H9 (cell line): ENCODE data around the gene RAPSN. TPM values are rescaled to one million over a fixed set of nuclear protein-coding genes. Genes with fewer than 3 reads are reported as not detected.

Experiments
- DNase-seq: peaks from one replicate; pipeline ENCODE4 v3.0.0-alpha.2; 2017
- H2AFZ ChIP-seq: one replicate; pipeline ENCODE4 v1.6.1; 2013; ENCODE audit warnings: mild to moderate bottlenecking, low read length, control low read depth, moderate library complexity
- H2AK5ac ChIP-seq: 2 replicates; pipeline ENCODE4 v1.6.1; 2013; ENCODE audit warnings: low read length, control low read depth, mixed read lengths; ENCODE audit not compliant: insufficient read length
- H2BK120ac ChIP-seq: one replicate; pipeline ENCODE4 v1.6.1; 2013; ENCODE audit warnings: low read depth, mild to moderate bottlenecking, low read length, control low read depth, inconsistent platforms; ENCODE audit not compliant: poor library complexity, severe bottlenecking
- H2BK12ac ChIP-seq: 2 replicates; pipeline ENCODE4 v1.6.1; 2013; ENCODE audit warnings: low read length, control low read depth, mixed read lengths, low read depth; ENCODE audit not compliant: insufficient read length
- H2BK15ac ChIP-seq: 2 replicates; pipeline ENCODE4 v1.6.1; 2013; ENCODE audit warnings: low read depth, low read length, control low read depth
- H2BK20ac ChIP-seq: one replicate; pipeline ENCODE4 v1.6.1; 2013; ENCODE audit warnings: low read depth, mild to moderate bottlenecking, low read length, control low read depth, inconsistent platforms; ENCODE audit not compliant: poor library complexity, severe bottlenecking
- H2BK5ac ChIP-seq: 2 replicates; pipeline ENCODE4 v1.6.1; 2013; ENCODE audit warnings: low read length, control low read depth, mixed read lengths; ENCODE audit not compliant: insufficient read length
- H3K14ac ChIP-seq: 2 replicates; pipeline ENCODE4 v1.6.1; 2013; ENCODE audit warnings: low read length, control low read depth; ENCODE audit not compliant: insufficient read depth
- H3K18ac ChIP-seq: 2 replicates; pipeline ENCODE4 v1.6.1; 2013; ENCODE audit warnings: low read depth, mild to moderate bottlenecking, mixed read lengths, low read length, control low read depth; ENCODE audit not compliant: insufficient read length
- H3K23ac ChIP-seq: 2 replicates; pipeline ENCODE4 v1.6.1; 2013; ENCODE audit warnings: low read length, control low read depth, mixed read lengths, low read depth; ENCODE audit not compliant: insufficient read length
- H3K23me2 ChIP-seq: 2 replicates; pipeline ENCODE4 v1.6.1; 2013; ENCODE audit warnings: low read depth, mild to moderate bottlenecking, mixed read lengths, low read length, control low read depth; ENCODE audit not compliant: insufficient read length, poor library complexity, severe bottlenecking
- H3K27ac ChIP-seq: 2 replicates; pipeline ENCODE4 v1.5.1; 2013; ENCODE audit warnings: low read length, control low read depth, mixed read lengths, low read depth; ENCODE audit not compliant: insufficient read length
- H3K27me3 ChIP-seq: 2 replicates; pipeline ENCODE4 v1.6.1; 2013; ENCODE audit warnings: low read length, control low read depth, inconsistent platforms; ENCODE audit not compliant: insufficient read depth
- H3K4ac ChIP-seq: 2 replicates; pipeline ENCODE4 v1.6.1; 2013; ENCODE audit warnings: low read depth, mild to moderate bottlenecking, control low read depth, inconsistent platforms, low read length, moderate library complexity
- H3K4me1 ChIP-seq: 2 replicates; pipeline ENCODE4 v1.6.1; 2013; ENCODE audit warnings: low read length, control low read depth, inconsistent platforms; ENCODE audit not compliant: insufficient read depth
- H3K4me2 ChIP-seq: 2 replicates; pipeline ENCODE4 v1.6.1; 2013; ENCODE audit warnings: low read length, control low read depth, mixed read lengths; ENCODE audit not compliant: insufficient read length, insufficient read depth
- H3K56ac ChIP-seq: 2 replicates; pipeline ENCODE4 v1.6.1; 2013; ENCODE audit warnings: low read depth, mild to moderate bottlenecking, mixed read lengths, low read length, control low read depth; ENCODE audit not compliant: insufficient read length
- H3K79me1 ChIP-seq: 2 replicates; pipeline ENCODE4 v1.6.1; 2013; ENCODE audit warnings: low read depth, mild to moderate bottlenecking, moderate library complexity, low read length, control low read depth, inconsistent platforms; ENCODE audit not compliant: insufficient read depth, poor library complexity, severe bottlenecking
- H3K79me2 ChIP-seq: 2 replicates; pipeline ENCODE4 v1.6.1; 2013; ENCODE audit warnings: low read length, control low read depth, inconsistent platforms; ENCODE audit not compliant: insufficient read depth
- H3K9ac ChIP-seq: 2 replicates; pipeline ENCODE4 v1.6.1; 2013; ENCODE audit warnings: low read length, control low read depth, mixed read lengths; ENCODE audit not compliant: insufficient read length; ENCODE audit errors: extremely low read depth
- H3K9me3 ChIP-seq: one replicate; pipeline ENCODE4 v1.6.1; 2013; ENCODE audit warnings: low read depth, low read length, inconsistent platforms; ENCODE audit not compliant: control insufficient read depth
- H3T11ph ChIP-seq: one replicate; pipeline ENCODE4 v1.6.1; 2013; ENCODE audit warnings: mild to moderate bottlenecking, low read length, control low read depth, inconsistent platforms
- H4K20me1 ChIP-seq: one replicate; pipeline ENCODE4 v1.6.1; 2013; ENCODE audit not compliant: control insufficient read depth, insufficient read length, insufficient read depth
- H4K5ac ChIP-seq: 2 replicates; pipeline ENCODE4 v1.6.1; 2013; ENCODE audit warnings: low read depth, mild to moderate bottlenecking, mixed read lengths, low read length, control low read depth; ENCODE audit not compliant: insufficient read length
- H4K8ac ChIP-seq: replicated peaks from 2 replicates; pipeline ENCODE4 v1.6.1; 2013; ENCODE audit warnings: low read length, control low read depth, mixed read lengths, low read depth; ENCODE audit not compliant: insufficient read length
- H4K91ac ChIP-seq: 2 replicates; pipeline ENCODE4 v1.6.1; 2013; ENCODE audit warnings: low read depth, mild to moderate bottlenecking, moderate library complexity, mixed read lengths, low read length, control low read depth; ENCODE audit not compliant: insufficient read length
- H3K27ac Mint-ChIP-seq, 3 experiments: 2 replicates in 2 of 3; 3 replicates in 1 of 3; pipeline ENCODE4 v1.8.0; 2020 to 2021; ENCODE audit warnings: mixed read lengths in 3 of 3, mild to moderate bottlenecking in 1 of 3, moderate library complexity in 1 of 3
- H3K27me3 Mint-ChIP-seq: 2 replicates; pipeline ENCODE4 v1.8.0; 2021; ENCODE audit warnings: low read depth, mild to moderate bottlenecking, moderate library complexity, mixed read lengths
- H3K36me3 Mint-ChIP-seq, 3 experiments: 2 replicates in 2 of 3; 3 replicates in 1 of 3; pipeline ENCODE4 v1.8.0; 2020 to 2021; ENCODE audit warnings: low read depth in 3 of 3, mixed read lengths in 3 of 3; ENCODE audit not compliant: insufficient read depth in 1 of 3
- H3K4me1 Mint-ChIP-seq, 2 experiments: 2 replicates each; pipeline ENCODE4 v1.8.0; 2020; ENCODE audit warnings: mixed read lengths in 2 of 2
- H3K4me3 Mint-ChIP-seq, 2 experiments: 2 replicates in 1 of 2; 3 replicates in 1 of 2; pipeline ENCODE4 v1.8.0; 2020 to 2021; ENCODE audit warnings: mild to moderate bottlenecking in 2 of 2, mixed read lengths in 2 of 2, moderate library complexity in 1 of 2
- H3K9me3 Mint-ChIP-seq, 2 experiments: 2 replicates in 1 of 2; 3 replicates in 1 of 2; pipeline ENCODE4 v1.8.0; 2020; ENCODE audit warnings: mild to moderate bottlenecking in 2 of 2, mixed read lengths in 2 of 2, moderate library complexity in 1 of 2
- CTCF ChIP-seq: fragments of 200-600 bp; sonication (generic); conservative IDR thresholded peaks from 3 replicates; pipeline ENCODE4 v1.8.0; 2021; ENCODE audit warnings: antibody characterized with exemption, mild to moderate bottlenecking
- WGBS: extraction: QIAGEN DNeasy Blood & Tissue Kit; methylation state at CpG from one replicate; pipeline ENCODE4 v1.1.7; 2013; ENCODE audit warnings: missing lambda C conversion rate, low lambda C conversion rate, mixed read lengths; ENCODE audit not compliant: insufficient read length; ENCODE audit errors: extremely low coverage; 5-methylcytosine and 5-hydroxymethylcytosine counted together
- total RNA-seq: library from RNA; stranded (reverse); gene quantifications from 2 replicates; pipeline ENCODE4 v1.2.1, GENCODE V29; 2021

Gene RAPSN
- total RNA-seq, 1 experiment from 2014 or later, result 0.48 TPM

GRCh38 chr11:47403135-47403534 lies 45.8 kb downstream of the RAPSN start:
- no peaks in the 10 kb centered on the region; a peak in 1 of 7 replicates for H3K36me3 Mint-ChIP-seq

More at GRCh38 chr11:47403135-47403534, 45.8 kb downstream of the RAPSN start:
- H3K23me2 ChIP-seq, result peaks cover 10% of the 10 kb centered on the region
- no peak overlapping the region for H3K9ac ChIP-seq
- H3T11ph ChIP-seq, result no peak overlapping the region
- no peaks in the 10 kb centered on the region for H3K9me3 ChIP-seq
- no peak overlapping the region for H2AFZ ChIP-seq
- peaks cover 5% of the 10 kb centered on the region for H3K4me1 ChIP-seq
- H3K79me2 ChIP-seq, result no peaks in the 10 kb centered on the region
- no peak overlapping the region for H2AK5ac ChIP-seq
- no peak overlapping the region for H3K27ac ChIP-seq
- DNase-seq, result no peak
- no peak for TF ChIP-seq CTCF
- no peak overlapping the region for H3K23ac ChIP-seq
- no peaks in the 10 kb centered on the region for H4K20me1 ChIP-seq
- no peak overlapping the region for H2BK12ac ChIP-seq
- H2BK15ac ChIP-seq, result no peak overlapping the region
- Mint-ChIP-seq H3K27me3 (no peaks in the 10 kb centered on the region), H3K4me1 (peaks cover 35 to 50% of the 10 kb centered on the region in 2 experiments), H3K9me3 (no peaks in the 10 kb centered on the region; a peak in 1 of 5 replicates), H3K4me3 (no peak overlapping the region; a peak in 1 of 5 replicates), H3K27ac (peak overlapping the region in 1 of 3 experiments; percentile 33; a peak in 1 of 7 replicates)
- H2BK20ac ChIP-seq, result no peak overlapping the region
- H3K27me3 ChIP-seq, result no peaks in the 10 kb centered on the region
- no peak overlapping the region for H3K56ac ChIP-seq
- no peak overlapping the region for H2BK5ac ChIP-seq
- H3K14ac ChIP-seq, result no peak overlapping the region
- H2BK120ac ChIP-seq, result no peak overlapping the region
- H4K8ac ChIP-seq, result no peak overlapping the region
- H3K4me2 ChIP-seq, result no peak overlapping the region
- no peaks in the 10 kb centered on the region for H3K79me1 ChIP-seq
- H3K4ac ChIP-seq, result no peak overlapping the region
- no peak overlapping the region for H4K91ac ChIP-seq
- H3K18ac ChIP-seq, result no peak overlapping the region
- no peak overlapping the region for H4K5ac ChIP-seq
- WGBS, result no CpG with 5 or more reads among the region's 4 CpGs
